HG03097 (cell line): ENCODE results near the gene IGFBPL1.

ENCODE experiments used
- ATAC-seq: cut with Tn5 transposase; IDR thresholded peaks from one replicate; pipeline ENCODE4 v1.9.1; 2021; ENCODE audit not compliant: unreplicated experiment, low FRiP score

Gene IGFBPL1

GRCh38 chr9:38432922-38433510, 8.8 kb upstream of the IGFBPL1 start:
- ATAC-seq: no peak

GRCh38 chr9:38431116-38431515, 6.9 kb upstream of the IGFBPL1 start:
- no peak for ATAC-seq

- ATAC-seq: no peak
Measured at GRCh38 chr9:38428062-38428461, 3.8 kb upstream of the IGFBPL1 start.

GRCh38 chr9:38424918-38425317, 664 bp upstream of the IGFBPL1 start:
- no peak for ATAC-seq

- no peak for ATAC-seq
Measured at GRCh38 chr9:38423273-38423972, 831 bp downstream of the IGFBPL1 start.

GRCh38 chr9:38422555-38423260, 1.5 kb downstream of the IGFBPL1 start:
- no peak for ATAC-seq

GRCh38 chr9:38421498-38422211, 2.6 kb downstream of the IGFBPL1 start:
- ATAC-seq: no peak

GRCh38 chr9:38419181-38419580, 5.1 kb downstream of the IGFBPL1 start:
- ATAC-seq: no peak

GRCh38 chr9:38418366-38418765, 5.9 kb downstream of the IGFBPL1 start:
- ATAC-seq: no peak

- ATAC-seq: no peak
Measured at GRCh38 chr9:38417003-38417945, 7.0 kb downstream of the IGFBPL1 start.

- no peak for ATAC-seq
Measured at GRCh38 chr9:38416461-38416860, 7.8 kb downstream of the IGFBPL1 start.

- no peak for ATAC-seq
Measured at GRCh38 chr9:38415856-38416255, 8.4 kb downstream of the IGFBPL1 start.

- no peak for ATAC-seq
Measured at GRCh38 chr9:38414040-38414723, 10.1 kb downstream of the IGFBPL1 start.

GRCh38 chr9:38413283-38413682, 11.0 kb downstream of the IGFBPL1 start:
- no peak for ATAC-seq

- no peak for ATAC-seq
Measured at GRCh38 chr9:38412751-38413150, 11.5 kb downstream of the IGFBPL1 start.

- ATAC-seq: no peak
Measured at GRCh38 chr9:38408719-38409118, 15.5 kb downstream of the IGFBPL1 start.

GRCh38 chr9:38406476-38407186, 17.6 kb downstream of the IGFBPL1 start:
- ATAC-seq: no peak

GRCh38 chr9:38405785-38406184, 18.5 kb downstream of the IGFBPL1 start:
- ATAC-seq: no peak

- ATAC-seq: no peak
Measured at GRCh38 chr9:38404314-38404713, 19.9 kb downstream of the IGFBPL1 start.
